Glomerular visceral epithelial cell (primary cell): ENCODE results near the gene OR7C2.

Source experiments
- DNase-seq: peaks from one replicate; pipeline ENCODE4 v3.0.0-alpha.2; 2016; ENCODE audit errors: extremely low spot score

OR7C2 gene

DNA sequence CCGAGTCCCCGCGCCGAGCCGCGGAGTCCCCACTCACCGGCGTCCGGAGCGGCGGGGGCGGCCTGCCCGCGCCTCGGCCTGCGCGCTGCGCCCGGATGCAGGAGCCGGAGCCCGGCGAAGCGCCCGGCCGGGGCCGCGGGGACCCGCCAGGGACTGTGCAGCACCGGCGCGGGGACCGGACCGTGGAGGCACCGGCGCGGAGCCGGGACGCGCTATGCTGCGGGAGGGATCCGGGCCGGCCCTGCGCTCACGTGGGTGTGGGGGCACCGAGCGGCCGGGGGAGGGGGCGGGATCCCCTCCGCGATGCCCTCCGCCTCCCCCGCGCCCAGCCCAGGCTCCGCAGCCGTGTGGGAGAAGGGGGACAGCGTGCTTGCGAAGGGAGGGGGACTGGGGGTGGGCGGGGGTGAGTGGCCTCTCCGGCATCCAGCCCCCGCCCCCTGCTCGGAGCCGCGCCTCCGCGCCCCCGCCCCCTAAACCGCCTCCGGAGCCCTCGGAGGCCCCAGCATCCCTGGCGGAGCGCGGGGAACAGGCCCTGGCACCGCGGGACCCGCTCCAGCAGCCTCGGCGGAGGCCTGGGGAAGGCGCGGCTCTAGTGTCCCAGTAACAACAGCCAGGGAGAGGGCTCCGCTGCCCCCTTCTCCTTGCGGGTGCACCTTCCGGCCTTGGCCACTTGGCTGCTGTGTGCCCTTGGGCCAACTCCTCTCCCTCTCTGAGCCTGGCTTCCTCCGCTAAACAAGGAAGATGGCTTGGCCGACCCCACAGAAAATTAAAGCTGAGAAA, 38.4 kb downstream of the OR7C2 start, which contains the start of gene SLC1A6:
Gene SLC1A6, minus strand, starts transcription at position 389 of the 780 bp plus-strand sequence. CDS start 6,954 bp downstream, outside the sequence.
- DNase-seq, result no peak

DNA sequence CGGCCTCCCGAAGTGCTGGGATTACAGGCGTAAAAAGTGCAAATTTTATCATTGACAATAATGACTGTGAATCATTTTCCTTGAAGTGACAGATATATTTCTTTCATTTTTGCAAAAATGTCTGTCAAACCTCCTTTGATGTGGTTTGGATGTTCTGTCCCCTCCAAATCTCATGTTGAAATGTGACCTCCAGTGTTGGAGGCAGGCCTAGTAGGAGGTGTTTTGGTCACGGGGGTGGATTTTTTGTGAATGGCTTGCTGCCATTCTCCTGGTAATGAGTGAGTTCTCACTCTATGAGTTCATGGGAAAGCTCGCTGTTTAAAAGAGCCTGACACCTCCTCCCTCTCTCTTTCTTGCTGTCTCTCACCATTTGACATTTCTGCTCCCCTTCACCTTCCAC, 43.8 kb downstream of the OR7C2 start:
- no peak for DNase-seq
